GM10266 (cell line): ENCODE results near the gene NDUFA7.
"Not testable (repeated sequence)": the region's sequence is repeated elsewhere in the genome, so short reads cannot be mapped to it uniquely, and the experiment has no call there.

Experiments
- DNase-seq: peaks from one replicate; pipeline ENCODE4 v3.0.0; 2012; ENCODE audit errors: extremely low spot score
- TF ChIP-seq, protein P1 (sequence below): IDR thresholded peaks from 2 replicates; pipeline ENCODE4 v1.5.1; 2012; ENCODE audit warnings: mild to moderate bottlenecking, low read depth; ENCODE audit not compliant: control insufficient read depth, insufficient read depth; ENCODE audit errors: missing control alignments

Gene NDUFA7

DNA sequence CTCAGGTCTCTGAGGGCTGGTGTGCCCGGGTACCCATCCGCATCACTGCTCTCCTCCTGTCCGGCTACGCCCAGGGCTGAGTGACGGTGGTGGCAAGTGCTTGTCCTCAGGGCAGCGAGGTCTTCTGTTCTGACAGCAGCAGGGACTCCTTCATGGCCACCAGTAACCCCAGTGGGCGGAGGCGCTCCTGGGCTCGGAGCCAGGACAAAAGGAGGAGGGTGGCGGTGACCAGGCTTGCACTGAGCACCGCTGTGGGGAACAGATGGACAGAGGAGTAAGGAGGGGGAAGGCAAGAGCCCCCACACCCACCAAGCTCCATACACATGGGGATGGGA is 18.9 kb downstream of the NDUFA7 start:
- no peak for DNase-seq
- TF ChIP-seq, protein P1, sequence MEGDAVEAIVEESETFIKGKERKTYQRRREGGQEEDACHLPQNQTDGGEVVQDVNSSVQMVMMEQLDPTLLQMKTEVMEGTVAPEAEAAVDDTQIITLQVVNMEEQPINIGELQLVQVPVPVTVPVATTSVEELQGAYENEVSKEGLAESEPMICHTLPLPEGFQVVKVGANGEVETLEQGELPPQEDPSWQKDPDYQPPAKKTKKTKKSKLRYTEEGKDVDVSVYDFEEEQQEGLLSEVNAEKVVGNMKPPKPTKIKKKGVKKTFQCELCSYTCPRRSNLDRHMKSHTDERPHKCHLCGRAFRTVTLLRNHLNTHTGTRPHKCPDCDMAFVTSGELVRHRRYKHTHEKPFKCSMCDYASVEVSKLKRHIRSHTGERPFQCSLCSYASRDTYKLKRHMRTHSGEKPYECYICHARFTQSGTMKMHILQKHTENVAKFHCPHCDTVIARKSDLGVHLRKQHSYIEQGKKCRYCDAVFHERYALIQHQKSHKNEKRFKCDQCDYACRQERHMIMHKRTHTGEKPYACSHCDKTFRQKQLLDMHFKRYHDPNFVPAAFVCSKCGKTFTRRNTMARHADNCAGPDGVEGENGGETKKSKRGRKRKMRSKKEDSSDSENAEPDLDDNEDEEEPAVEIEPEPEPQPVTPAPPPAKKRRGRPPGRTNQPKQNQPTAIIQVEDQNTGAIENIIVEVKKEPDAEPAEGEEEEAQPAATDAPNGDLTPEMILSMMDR: no peak

DNA sequence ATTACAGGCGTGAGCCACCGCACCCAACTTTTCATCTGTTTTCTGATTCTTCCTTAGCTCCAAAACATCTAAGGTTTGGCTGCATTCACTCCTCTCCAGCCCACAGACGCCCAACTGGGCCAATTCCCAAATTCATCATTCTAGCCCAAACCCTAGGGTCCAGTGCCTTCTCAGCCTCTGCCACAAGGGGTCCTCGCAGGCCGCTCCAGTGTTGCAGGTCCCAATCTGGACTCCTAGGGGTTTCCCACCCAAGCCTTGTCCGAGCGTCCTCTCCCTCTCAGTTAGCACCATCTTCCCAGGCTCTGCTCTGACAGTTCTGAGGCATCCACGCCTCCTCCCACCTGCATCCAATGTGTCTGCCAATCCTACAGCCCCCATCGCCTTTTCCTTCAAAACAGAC is 29.8 kb downstream of the NDUFA7 start:
- DNase-seq: not testable (repeated sequence)

DNA sequence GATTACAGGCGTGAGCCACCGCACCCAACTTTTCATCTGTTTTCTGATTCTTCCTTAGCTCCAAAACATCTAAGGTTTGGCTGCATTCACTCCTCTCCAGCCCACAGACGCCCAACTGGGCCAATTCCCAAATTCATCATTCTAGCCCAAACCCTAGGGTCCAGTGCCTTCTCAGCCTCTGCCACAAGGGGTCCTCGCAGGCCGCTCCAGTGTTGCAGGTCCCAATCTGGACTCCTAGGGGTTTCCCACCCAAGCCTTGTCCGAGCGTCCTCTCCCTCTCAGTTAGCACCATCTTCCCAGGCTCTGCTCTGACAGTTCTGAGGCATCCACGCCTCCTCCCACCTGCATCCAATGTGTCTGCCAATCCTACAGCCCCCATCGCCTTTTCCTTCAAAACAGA is 44.7 kb downstream of the NDUFA7 start:
- not testable (repeated sequence) for DNase-seq

DNA sequence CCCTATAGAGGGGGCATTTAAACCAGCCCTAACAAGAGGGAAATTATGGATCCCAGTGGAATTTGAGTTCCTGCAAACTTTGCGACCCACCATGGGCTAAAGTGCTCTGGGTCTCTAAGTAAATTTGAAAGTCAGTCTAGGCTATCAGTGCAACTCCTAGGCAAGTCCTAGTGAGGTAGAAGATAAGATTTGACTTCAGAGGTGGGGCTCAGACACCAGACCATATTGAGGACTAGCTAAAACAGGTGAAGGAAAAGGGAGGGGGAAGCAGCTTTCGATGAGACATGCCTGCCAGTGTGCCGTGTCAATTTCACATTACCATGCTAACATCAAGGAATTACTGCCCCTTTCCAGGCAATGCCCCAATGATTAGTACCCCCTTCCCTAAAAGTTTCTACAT is 51.5 kb downstream of the NDUFA7 start:
- TF ChIP-seq, protein P1: no peak
- DNase-seq: no peak

DNA sequence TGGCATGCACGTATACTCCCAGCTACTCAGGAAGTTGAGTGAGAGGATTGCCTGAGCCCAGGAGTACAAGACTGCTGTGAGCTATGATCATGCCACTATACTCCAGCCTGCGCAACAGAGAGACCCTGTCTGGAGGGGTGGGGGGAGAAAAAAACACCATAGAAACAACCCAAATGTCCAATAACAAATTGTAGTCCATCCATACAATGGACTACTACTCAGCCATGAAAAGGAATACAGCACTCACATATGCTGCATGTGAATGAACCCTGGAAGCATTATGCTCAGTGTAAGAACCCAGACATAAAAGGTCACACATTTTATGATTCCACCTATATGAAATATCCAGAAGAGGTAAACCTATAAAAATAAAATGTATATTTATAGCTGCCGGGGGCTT is 55.3 kb downstream of the NDUFA7 start:
- TF ChIP-seq, protein P1: no peak
- DNase-seq: no peak

DNA sequence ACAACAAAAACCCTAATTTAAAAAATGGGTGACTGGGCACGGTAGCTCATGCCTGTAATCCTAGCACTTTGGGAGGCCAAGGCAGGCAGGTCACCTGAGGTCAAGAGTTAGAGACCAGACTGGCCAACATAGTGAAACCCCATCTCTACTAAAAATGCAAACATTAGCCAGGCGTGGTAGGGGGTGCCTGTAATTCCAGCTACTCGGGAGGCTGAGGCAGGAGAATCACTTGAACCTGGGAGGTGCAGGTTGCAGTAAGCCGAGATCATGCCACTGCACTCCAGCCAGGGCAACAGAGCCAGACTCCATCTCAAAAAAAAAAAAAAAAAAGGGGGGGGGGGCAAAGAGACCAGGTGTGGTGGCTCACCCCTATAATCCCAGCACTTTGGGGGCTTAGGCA is 56.9 kb downstream of the NDUFA7 start:
- DNase-seq: not testable (repeated sequence)

DNA sequence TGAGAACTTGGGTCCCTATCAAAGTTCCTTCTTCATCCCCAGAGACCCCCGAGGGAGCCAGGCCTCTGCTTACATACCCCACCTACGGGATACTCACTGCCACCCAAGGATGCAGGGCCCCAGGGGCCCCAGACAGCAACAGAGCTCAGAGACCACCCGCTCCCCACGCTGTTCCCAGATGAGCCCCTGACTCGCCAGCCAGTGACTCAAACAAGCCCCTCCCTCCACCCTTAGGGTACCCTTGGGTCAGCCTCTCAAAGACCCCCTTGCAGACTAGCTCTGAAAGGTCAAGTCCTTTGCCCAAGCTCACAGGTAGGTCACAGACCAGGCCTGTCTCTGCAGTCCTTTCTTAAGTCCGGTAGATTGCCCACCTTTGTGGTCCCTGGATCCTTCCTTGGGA is 58.7 kb downstream of the NDUFA7 start:
- TF ChIP-seq, protein P1: no peak

DNA sequence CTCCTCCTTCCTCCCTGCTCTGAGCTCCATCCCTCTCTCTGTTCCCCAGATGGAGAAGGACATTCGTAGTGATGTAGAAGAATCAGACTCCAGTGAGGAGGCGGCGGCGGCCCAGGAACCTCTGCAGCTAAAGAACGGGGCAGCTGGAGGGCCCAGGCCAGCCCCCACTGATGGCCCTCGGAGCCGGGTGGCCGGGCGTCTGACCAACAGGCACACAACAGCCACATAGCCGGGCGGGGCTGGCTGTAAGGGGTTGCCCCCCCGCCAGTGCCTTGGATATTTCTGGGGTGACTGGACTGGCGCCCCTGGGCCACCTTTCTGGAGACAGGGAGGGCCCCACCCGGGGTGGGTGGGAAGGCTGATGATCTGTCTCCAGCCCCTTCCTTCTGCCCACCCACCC is 59.3 kb downstream of the NDUFA7 start:
- no peak for DNase-seq

More for the DNA sequence above, 58.7 kb downstream of the NDUFA7 start:
- no peak for DNase-seq

DNA sequence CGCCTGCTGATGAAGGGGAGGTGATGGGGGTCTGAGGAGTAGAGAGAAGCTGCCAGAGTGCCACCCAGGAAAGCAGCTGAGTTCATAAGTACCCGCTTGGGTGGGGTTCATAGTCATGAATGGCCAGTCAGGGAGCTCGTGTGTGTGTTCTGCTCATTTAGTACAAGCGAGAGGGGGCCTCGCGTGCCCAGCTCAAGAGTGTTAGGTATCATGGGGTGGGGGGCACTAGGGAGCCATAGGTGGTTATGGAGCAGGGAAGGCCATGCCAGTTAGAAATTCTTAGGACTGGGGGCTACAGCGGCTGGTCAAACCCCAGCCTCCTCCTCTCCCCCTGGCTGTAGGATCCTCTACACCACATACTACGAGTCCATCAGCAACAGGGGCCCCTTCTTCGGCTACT is 59.8 kb downstream of the NDUFA7 start:
- TF ChIP-seq, protein P1: no peak

More for the DNA sequence above, 59.3 kb downstream of the NDUFA7 start:
- TF ChIP-seq, protein P1: no peak

More for the DNA sequence above, 59.8 kb downstream of the NDUFA7 start:
- DNase-seq: no peak
